Suppressor macrophage (primary cell): ENCODE measurements around the gene NPIPA1.
"Not testable (repeated sequence)": the region's sequence is repeated elsewhere in the genome, so short reads cannot be mapped to it uniquely, and the experiment has no call there.

Experiments
- DNase-seq, 4 experiments: peaks; one replicate each; pipeline ENCODE4 v3.0.0-alpha.2; 2020 to 2022

NPIPA1 gene

DNA sequence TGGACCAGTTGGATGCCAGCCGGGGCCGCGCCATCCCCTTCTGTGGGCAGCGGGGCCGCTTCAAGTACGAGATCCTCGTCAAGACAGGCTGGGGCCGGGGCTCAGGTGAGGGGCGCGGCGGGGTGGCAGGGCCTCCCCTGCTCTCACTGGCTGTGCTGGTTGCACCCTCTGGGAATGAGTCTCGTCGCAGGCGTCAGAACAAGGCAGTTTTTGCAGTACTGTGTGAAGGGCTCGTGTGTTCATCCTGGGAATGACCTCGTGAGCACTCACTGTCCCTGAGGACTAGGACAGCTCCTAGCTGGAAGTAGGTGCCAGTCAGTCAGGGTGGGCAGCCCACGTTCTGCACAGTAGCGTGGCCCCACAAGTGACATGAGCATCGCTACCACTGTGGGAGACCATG is 6.3 kb upstream of the NPIPA1 start:
- DNase-seq: not testable (repeated sequence)

- not testable (repeated sequence) for DNase-seq
Observed at GRCh38 chr16:14932581-14933375, 4.5 kb upstream of the NPIPA1 start.

DNA sequence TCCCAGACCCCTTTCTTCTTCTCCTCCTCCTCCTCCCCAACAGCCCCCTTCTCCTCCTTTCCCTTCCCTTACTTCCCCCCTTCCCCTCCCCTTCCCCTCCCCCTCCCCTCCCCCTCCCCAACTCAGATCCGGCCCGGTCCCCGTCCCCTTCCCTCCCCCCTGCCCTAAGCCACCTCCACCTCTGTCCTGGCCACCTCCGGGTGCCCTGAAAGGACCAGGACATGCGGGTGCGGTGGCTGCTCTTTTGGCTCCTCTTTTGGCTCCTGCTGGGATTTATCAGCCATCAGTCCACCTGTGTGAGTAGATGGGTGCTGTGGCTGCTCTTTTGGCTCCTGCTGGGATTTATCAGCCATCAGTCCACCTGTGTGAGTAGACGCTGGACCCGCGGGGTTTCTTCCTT is 751 bp downstream of the NPIPA1 start:
- DNase-seq: not testable (repeated sequence)

GRCh38 chr16:14942686-14943085 is 5.4 kb downstream of the NPIPA1 start:
- not testable (repeated sequence) for DNase-seq

- DNase-seq: no peak
Observed at GRCh38 chr16:14955546-14956231, 18.4 kb downstream of the NPIPA1 start.

DNA sequence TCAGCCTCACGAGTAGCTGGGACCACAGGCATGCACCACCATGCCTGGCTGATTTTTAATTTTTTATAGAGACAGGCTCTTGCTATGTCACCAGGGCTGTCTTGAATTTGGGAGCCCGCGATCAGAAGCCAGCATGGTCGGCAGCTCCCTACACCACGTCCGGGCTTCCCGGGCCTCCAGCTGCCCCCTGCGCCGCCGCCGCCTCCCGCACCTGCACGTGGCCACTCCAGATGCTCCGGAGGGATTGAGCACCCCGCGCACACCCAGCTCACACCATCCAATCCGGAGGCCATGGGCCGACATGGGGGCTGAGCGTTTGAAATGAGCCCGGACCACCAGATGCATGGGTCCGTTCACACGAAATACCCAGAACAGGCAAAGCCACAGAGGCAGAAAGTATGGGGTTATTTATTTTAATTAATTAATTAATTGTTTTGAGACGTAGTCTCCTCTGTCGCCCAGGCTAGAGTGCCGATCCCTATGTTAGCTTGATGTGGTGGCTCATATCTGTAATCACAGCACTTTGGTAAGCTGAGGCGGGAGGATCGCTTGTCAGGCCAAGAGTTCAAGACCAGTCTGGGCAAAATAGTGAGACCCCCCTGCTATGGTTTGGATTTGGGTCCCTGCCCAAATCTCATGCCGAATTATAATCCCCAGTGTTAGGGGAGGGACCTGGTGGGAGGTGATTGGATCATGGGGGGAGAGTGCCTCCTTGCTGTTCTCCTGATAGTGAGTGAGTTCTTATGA is 20.5 kb downstream of the NPIPA1 start:
- DNase-seq: no peak

DNA sequence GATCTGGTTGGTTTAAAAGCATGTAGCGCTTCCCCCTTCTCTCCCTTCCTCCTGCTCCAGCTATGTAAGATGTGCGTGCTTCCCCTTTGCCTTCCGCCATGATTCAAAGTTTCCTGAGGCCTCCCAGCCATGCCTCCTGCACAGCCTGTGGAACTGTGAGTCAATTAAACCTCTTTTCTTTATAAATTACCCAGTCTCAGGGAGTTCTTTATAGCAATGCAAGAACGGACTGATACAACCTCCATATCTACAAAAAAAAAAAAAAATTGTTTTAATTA is 21.0 kb downstream of the NPIPA1 start:
- peak; percentile 11 to 64 (median 58) for DNase-seq

DNA sequence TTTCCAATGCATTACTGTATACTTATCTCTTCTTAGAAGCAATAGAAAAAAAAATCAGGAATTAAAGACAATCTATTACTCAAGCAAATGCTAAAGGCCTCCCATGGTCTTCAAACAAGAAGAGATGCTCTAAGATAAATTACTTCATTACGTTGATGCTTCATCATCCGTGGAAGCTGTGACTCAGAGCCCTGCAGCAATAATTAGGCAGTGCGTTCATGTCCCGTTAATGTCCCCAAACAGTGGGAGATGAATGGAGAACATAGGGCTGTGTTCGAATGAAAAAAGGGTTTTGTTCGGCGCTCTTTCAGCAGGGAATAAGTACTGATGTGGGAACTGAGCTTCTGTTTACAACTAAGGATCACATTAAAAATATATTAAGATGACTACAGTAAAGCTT is 21.7 kb downstream of the NPIPA1 start:
- no peak for DNase-seq

DNA sequence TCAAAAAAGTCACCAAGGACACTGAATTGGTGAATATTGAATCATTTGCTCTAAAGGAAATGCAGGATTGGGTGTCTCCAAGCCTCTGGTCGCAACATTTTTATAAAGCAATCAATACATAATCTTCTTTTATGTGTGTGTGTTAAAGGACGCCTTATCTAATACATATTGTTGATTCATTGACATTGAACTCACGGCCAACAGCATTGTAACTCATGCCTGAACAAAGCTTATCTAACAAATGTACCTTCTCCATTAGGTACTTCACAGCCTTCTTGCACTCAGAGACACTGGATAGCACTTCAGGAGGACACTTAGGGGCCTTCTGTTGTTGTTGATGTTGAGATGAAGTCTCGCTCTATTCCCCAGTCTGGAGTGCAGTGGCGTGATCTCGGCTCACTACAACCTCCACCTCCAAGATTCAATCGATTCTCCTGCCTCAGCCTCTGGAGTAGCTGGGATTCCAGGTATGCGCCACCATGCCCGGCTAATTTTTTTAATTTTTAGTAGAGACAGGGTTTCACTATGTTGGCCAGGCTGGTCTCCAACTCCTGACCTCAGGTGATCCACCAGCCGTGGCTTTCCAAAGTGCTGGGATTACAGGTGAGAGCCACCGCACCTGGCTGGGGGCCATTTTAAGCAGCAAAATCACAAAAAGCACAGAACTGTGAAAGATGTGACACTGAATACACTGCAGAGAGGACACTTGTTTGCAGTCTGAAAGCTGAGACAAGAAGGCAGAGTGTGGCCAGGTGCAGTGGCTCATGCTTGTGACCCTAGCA is 24.4 kb downstream of the NPIPA1 start:
- DNase-seq: no peak

DNA sequence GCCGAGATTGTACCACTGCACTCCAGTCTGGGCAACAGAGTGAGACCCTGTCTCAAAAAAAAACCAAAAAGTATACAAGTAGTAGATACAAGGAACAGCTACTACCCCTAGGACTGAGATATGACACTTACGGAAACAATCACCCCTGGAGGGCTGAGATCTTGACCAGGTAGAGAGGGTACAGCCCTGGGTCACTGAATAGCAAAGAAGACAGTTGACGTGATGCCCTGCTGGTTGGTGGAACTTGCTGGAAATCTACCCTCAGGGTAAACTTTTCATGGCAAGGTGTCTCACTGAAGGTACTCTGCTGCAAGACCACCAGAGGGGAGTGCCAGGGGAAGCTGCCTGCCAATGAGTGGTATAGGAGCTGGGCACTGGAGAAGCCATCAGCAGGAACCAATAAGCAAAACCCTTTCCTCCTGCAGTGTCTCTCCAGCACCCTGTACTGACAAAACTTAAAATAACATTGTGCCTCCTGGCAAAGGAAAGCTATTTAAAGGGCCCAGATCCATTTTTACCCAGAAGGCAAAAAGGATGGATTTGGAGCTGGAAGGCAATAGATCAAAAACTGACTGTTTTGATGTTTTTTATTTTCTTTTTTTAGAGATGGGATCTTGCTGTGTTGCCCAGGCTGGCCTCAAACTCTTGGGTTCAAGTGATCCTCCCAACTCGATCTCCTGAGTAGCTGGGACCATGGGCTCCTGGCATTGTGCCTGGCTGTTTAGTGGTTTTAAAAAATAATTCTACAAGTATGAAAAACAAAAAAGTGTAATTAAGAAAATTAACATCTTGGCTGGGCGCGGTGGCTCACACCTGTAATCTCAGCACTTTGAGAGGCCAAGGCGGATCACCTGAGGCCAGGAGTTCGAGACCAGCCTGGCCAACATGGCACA is 26.3 kb downstream of the NPIPA1 start:
- DNase-seq: no peak

GRCh38 chr16:14965328-14965727 is 28.1 kb downstream of the NPIPA1 start:
- no peak for DNase-seq

DNA sequence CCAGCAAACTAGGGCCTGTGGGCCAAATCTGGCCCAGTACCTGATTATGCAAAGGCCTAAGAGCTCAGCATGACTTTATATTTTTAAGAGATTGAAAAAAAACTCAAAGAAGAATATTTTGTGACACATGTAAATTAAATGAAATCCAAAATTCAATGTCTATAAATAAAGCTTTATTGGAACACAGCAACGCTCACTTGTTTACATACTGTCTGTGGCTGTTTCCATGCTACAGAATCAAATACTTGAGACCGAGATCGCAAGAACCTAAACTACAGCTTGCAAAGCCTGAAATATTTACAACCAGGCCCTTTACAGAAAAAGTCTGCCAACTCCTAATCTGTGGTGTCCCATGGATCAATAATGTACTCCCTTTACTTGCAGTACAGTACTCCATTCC is 32.6 kb downstream of the NPIPA1 start:
- DNase-seq: not testable (repeated sequence)

- not testable (repeated sequence) for DNase-seq
Observed at GRCh38 chr16:14971621-14972228, 34.5 kb downstream of the NPIPA1 start.

DNA sequence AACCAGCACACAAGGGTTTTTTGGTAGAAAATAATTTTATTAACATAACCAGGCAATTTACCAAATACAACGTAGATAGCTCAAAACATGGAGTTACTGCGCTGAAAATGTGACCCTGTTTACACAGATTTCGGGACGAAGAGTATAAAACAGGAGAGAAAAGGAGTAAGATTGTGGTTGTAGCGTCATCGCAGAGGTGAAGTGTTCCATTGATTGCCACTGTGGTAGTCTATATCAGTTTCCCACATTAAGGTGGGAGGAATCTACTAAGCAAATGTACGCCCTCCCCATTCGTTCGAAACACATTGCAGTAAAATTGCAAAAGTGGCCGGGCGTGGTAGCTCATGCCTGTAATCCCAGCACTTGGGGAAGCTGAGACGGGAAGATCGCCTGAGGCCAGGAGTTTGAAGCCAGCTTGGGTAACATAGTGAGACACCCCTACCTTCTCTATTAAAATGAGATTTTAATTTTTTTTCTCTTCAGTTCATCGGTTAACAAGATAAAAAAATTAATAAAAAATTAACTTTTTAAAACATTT is 36.6 kb downstream of the NPIPA1 start:
- DNase-seq: not testable (repeated sequence)

DNA sequence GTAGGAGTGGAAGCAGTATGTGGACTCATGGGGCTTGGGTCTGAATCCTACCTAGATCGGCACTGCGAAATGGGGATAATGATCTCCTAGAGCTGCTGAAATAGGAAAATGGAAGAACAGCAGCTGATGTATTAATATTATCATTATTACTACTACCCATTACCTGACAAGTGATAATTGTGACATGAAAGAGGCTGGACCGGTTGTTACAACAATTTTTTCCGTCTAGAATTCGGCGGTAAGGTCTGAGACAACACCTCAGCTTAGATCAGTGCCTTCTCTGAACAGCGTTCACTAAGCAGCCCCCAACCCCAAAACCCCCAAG is 37.0 kb downstream of the NPIPA1 start:
- DNase-seq: peak in 1 of 4 experiments; percentile 59

DNA sequence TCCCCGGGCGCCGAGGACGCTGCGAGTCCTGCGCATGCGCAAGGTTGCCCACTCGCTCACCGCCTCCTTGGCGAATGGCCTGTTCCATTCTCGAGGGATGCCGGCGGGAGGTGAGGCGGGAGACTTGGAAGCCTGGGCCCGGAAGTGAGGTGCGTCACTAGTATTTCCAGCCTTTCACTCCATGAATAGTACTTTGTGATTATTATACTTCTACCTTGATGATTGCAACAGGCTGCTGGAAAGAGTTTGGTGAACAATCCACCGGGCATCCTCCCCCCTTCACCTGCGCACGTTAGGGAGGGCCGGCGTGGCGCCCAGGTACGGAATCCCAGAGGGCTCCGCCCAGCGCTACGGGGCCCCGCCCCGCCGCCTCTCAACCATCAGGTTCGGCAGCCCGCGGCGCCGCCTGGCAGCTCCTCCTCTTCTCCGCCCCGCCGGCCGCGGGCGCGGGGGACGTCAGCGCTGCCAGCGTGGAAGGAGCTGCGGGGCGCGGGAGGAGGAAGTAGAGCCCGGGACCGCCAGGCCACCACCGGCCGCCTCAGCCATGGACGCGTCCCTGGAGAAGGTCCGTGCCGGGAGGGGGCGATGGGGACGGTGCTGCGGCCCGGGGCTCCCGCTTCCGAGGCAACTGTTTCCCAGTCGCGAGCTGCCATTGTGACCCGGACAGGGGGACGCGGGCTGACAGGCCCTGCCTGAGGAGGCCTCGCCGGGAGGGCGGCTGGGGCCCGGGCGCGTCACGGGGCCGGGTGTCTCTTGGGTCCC is 37.6 kb downstream of the NPIPA1 start, which contains the start of gene PDXDC1:
Gene PDXDC1, plus strand, starts transcription at position 371 of the 762 bp plus-strand sequence. Its CDS starts 174 bp downstream, at position 545.
- peak; percentile 97 to 100 (median 98) for DNase-seq

DNA sequence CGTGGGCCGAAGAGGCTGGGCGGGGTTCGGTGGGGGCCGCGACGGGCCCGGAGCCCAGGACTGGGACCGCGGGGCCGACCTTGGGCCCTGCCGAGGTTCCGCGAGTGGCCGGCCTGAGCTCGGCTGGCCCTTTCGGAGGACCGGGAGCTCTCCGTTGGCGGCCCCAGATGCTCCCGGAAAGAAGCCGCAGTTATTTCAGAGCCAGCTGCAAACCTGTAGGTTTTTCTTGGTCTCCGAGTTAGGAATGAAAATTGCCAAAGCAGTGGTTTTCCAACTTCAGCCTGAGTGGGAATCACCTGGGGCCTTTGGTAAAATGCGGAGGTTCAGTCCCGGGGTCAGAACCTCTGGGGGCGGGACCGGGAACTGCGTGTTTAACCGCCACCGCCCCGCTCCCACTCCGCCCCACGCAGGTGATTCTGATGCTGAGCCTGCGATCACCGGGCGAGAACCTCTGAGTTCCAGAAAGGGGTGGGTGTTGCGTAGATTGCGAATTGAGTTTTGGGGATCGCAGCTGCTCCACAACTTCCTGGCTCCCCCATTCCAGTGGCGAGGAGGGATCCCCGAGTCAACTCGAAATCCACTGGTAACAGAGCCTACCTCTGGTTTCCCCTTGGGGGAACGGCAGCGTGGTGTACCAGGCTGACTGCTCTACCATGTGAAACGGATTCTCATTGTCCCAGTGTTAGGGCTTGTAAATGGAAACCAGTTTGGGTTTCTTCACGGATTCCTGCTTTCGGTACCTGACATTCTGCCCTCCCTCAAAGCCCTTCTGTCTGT is 38.4 kb downstream of the NPIPA1 start:
- DNase-seq: peak; percentile 31 to 75 (median 49)

- DNase-seq: not testable (repeated sequence)
Observed at GRCh38 chr16:14976971-14977736, 39.9 kb downstream of the NPIPA1 start.
